ENCODE results near the gene PRKAR2A. TPM values are rescaled to one million over a fixed set of nuclear protein-coding genes. Genes with fewer than 3 reads are reported as not detected.

Gene PRKAR2A
- total and polyA plus RNA-seq, 2 experiments from 2014 or later, result 13.5 to 30.2 TPM

DNA sequence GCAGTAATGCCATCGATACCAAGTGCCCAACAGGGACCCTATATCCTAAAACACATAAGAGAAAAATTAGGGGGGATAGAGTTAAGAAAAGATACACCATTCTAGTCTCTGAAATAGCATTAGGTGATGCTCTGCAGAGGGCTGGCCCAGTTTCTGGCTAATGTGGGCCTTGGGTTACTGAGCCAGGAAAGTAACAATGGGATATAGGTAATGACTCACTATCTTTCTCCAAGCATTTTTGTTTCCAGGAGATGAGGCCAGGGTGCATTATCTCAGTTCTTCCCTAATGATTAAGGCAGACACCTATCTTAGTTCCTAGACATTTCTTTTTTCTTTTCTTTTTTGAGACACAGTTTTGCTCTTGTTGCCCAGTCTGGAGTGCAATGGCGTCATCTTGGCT, 50.0 kb downstream of the PRKAR2A start (continued):
- TF ChIP-seq, protein P1, sequence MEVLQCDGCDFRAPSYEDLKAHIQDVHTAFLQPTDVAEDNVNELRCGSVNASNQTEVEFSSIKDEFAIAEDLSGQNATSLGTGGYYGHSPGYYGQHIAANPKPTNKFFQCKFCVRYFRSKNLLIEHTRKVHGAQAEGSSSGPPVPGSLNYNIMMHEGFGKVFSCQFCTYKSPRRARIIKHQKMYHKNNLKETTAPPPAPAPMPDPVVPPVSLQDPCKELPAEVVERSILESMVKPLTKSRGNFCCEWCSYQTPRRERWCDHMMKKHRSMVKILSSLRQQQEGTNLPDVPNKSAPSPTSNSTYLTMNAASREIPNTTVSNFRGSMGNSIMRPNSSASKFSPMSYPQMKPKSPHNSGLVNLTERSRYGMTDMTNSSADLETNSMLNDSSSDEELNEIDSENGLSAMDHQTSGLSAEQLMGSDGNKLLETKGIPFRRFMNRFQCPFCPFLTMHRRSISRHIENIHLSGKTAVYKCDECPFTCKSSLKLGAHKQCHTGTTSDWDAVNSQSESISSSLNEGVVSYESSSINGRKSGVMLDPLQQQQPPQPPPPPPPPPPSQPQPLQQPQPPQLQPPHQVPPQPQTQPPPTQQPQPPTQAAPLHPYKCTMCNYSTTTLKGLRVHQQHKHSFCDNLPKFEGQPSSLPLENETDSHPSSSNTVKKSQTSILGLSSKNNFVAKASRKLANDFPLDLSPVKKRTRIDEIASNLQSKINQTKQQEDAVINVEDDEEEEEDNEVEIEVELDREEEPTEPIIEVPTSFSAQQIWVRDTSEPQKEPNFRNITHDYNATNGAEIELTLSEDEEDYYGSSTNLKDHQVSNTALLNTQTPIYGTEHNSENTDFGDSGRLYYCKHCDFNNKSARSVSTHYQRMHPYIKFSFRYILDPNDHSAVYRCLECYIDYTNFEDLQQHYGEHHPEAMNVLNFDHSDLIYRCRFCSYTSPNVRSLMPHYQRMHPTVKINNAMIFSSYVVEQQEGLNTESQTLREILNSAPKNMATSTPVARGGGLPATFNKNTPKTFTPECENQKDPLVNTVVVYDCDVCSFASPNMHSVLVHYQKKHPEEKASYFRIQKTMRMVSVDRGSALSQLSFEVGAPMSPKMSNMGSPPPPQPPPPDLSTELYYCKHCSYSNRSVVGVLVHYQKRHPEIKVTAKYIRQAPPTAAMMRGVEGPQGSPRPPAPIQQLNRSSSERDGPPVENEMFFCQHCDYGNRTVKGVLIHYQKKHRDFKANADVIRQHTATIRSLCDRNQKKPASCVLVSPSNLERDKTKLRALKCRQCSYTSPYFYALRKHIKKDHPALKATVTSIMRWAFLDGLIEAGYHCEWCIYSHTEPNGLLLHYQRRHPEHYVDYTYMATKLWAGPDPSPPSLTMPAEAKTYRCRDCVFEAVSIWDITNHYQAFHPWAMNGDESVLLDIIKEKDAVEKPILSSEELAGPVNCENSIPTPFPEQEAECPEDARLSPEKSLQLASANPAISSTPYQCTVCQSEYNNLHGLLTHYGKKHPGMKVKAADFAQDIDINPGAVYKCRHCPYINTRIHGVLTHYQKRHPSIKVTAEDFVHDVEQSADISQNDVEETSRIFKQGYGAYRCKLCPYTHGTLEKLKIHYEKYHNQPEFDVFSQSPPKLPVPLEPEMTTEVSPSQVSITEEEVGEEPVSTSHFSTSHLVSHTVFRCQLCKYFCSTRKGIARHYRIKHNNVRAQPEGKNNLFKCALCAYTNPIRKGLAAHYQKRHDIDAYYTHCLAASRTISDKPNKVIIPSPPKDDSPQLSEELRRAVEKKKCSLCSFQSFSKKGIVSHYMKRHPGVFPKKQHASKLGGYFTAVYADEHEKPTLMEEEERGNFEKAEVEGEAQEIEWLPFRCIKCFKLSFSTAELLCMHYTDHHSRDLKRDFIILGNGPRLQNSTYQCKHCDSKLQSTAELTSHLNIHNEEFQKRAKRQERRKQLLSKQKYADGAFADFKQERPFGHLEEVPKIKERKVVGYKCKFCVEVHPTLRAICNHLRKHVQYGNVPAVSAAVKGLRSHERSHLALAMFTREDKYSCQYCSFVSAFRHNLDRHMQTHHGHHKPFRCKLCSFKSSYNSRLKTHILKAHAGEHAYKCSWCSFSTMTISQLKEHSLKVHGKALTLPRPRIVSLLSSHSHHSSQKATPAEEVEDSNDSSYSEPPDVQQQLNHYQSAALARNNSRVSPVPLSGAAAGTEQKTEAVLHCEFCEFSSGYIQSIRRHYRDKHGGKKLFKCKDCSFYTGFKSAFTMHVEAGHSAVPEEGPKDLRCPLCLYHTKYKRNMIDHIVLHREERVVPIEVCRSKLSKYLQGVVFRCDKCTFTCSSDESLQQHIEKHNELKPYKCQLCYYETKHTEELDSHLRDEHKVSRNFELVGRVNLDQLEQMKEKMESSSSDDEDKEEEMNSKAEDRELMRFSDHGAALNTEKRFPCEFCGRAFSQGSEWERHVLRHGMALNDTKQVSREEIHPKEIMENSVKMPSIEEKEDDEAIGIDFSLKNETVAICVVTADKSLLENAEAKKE (CRISPR knock-in tag; IDR thresholded peaks at IDR 0.05), result no peak
- TF ChIP-seq JUNB (IDR thresholded peaks at IDR 0.05; ENCODE audit: unreplicated experiment) (no peak), ZNF114 (CRISPR knock-in tag; IDR thresholded peaks at IDR 0.05) (no peak), NANOG (IDR thresholded peaks at IDR 0.05; ENCODE audit: borderline replicate concordance) (no peak)
- TF ChIP-seq, protein P2, sequence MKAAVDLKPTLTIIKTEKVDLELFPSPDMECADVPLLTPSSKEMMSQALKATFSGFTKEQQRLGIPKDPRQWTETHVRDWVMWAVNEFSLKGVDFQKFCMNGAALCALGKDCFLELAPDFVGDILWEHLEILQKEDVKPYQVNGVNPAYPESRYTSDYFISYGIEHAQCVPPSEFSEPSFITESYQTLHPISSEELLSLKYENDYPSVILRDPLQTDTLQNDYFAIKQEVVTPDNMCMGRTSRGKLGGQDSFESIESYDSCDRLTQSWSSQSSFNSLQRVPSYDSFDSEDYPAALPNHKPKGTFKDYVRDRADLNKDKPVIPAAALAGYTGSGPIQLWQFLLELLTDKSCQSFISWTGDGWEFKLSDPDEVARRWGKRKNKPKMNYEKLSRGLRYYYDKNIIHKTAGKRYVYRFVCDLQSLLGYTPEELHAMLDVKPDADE (IDR thresholded peaks at IDR 0.05), result no peak

DNA sequence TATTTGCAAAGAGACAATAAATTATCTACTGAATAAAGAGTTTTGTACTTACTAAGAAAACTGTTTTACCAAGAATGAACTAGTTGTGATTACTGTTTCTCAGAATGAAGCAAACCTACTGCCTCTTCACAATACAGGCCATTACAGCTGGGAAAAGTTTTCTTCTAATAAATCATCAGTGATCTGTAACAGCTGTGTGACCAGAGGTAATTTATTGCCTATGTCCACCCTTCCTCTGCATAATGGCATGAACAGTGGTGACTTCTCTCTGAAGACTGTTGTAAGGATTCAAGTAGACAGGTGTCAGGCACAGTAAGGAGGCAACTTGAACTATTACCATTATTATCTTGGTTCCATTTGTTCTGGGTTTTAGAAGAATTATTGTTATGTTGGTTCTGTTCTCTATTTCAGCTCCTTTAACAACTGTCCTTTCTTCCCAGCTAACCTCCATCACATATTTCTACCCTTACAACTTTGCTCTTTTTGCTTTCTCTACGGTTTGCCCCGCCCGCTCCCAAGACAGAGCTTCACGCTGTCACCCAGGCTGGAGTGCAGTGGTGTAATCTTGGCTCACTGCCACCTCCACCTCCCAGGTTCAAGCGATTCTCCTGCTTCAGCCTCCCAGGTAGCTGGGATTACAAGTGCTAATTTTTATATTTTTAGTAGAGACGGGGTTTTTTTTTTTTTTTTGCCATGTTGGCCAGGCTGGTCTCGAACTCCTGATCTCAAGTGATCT, 51.5 kb downstream of the PRKAR2A start:
- no peaks in the 10 kb centered on the region for H3K36me3 ChIP-seq (ENCODE audit: insufficient read depth)
- no peaks in the 10 kb centered on the region for H4K20me1 ChIP-seq (replicated peaks; ENCODE audit: insufficient read depth)
- no peak overlapping the region for H3K27ac ChIP-seq (ENCODE audit: low read depth)
- H3K79me2 ChIP-seq (replicated peaks; ENCODE audit: insufficient read depth), result no peaks in the 10 kb centered on the region
- no peaks in the 10 kb centered on the region for H3K27me3 ChIP-seq (ENCODE audit: insufficient read depth)
- Mint-ChIP-seq H3K27ac (no peak overlapping the region), H3K9me3 (no peaks in the 10 kb centered on the region; the same call in 2 of the 3 replicates), H3K36me3 (ENCODE audit: low read depth) (no peaks in the 10 kb centered on the region), H3K4me1 (no peaks in the 10 kb centered on the region), H3K27me3 (ENCODE audit: insufficient read depth, low read depth, poor library complexity) (no peaks in the 10 kb centered on the region), H3K4me3 (no peak overlapping the region)
- ATAC-seq, result no peak
- H2AFZ ChIP-seq, result no peak overlapping the region
- DNase-seq (ENCODE audit: low spot score), result no peak
- H3K4me2 ChIP-seq, result no peak overlapping the region
- H3K4me3 ChIP-seq, result no peak overlapping the region
- H3K9me2 ChIP-seq (ENCODE audit: insufficient read depth), result no peaks in the 10 kb centered on the region
- H3K4me1 ChIP-seq (ENCODE audit: insufficient read depth), result no peaks in the 10 kb centered on the region
- H3F3A ChIP-seq (replicated peaks; ENCODE audit: low read depth), result no peaks in the 10 kb centered on the region
- no peak for TF ChIP-seq POLR2AphosphoS5 (IDR thresholded peaks at IDR 0.05; ENCODE audit: low read depth)
- no peak for TF ChIP-seq JUNB (IDR thresholded peaks at IDR 0.05; ENCODE audit: unreplicated experiment)
- no peak for TF ChIP-seq ZNF331 (CRISPR knock-in tag; IDR thresholded peaks at IDR 0.05; ENCODE audit: low read depth)
- TF ChIP-seq, protein P2 (IDR thresholded peaks at IDR 0.05), result no peak
- TF ChIP-seq NANOG (IDR thresholded peaks at IDR 0.05; ENCODE audit: borderline replicate concordance), result no peak
- TF ChIP-seq ZNF114 (CRISPR knock-in tag; IDR thresholded peaks at IDR 0.05), result no peak
- no peak for TF ChIP-seq EZH2 (IDR thresholded peaks at IDR 0.05; ENCODE audit: low read depth, unreplicated experiment)
- no peak for TF ChIP-seq EZH2phosphoT487 (IDR thresholded peaks at IDR 0.05; ENCODE audit: unreplicated experiment)
